A673 (cell line): ENCODE results near the gene NLK. TPM values are rescaled to one million over a fixed set of nuclear protein-coding genes. Genes with fewer than 3 reads are reported as not detected.

ENCODE experiments used
- BruUV-seq: library from RNA; stranded (reverse); fragments of 400-500 nt; replicated peaks from 2 replicates; lab custom pipeline; 2021; lab: Mats Ljungman, UMichigan
- CTCF ChIA-PET: fragments of 300-600 bp; sonication (Branson Sonifier 250); formaldehyde crosslinking; loops from one replicate; lab custom pipeline; 2022; ENCODE audit warnings: antibody characterized with exemption; lab: Charles Lee
- POLR2A ChIA-PET: fragments of 300-600 bp; sonication (Branson Sonifier 250); formaldehyde crosslinking; loops from one replicate; lab custom pipeline; 2022; ENCODE audit warnings: antibody characterized with exemption; ENCODE audit not compliant: low non-redundant PET; lab: Charles Lee
- DNase-seq: peaks from one replicate; pipeline ENCODE4 v3.0.0-alpha.2; 2015; ENCODE audit warnings: low spot score
- H3K27ac ChIP-seq: fragments of 200-600 bp; sonication (generic); 2 replicates; pipeline ENCODE4 v1.5.1; 2016; ENCODE audit warnings: mixed run types, low read depth, mild to moderate bottlenecking, mixed read lengths, antibody characterized with exemption, low read length; ENCODE audit not compliant: poor library complexity, severe bottlenecking
- H3K27me3 ChIP-seq: fragments of 200-600 bp; sonication (generic); replicated peaks from 2 replicates; pipeline ENCODE4 v1.6.1; 2017; ENCODE audit warnings: mixed run types, low read depth, mild to moderate bottlenecking, mixed read lengths, antibody characterized with exemption, low read length; ENCODE audit not compliant: insufficient read depth, poor library complexity
- H3K36me3 ChIP-seq: fragments of 200-600 bp; sonication (generic); 2 replicates; pipeline ENCODE4 v1.6.1; 2016; ENCODE audit warnings: mixed run types, mild to moderate bottlenecking, mixed read lengths, antibody characterized with exemption, low read length; ENCODE audit not compliant: insufficient read depth, poor library complexity, severe bottlenecking
- H3K4me1 ChIP-seq: fragments of 200-600 bp; sonication (generic); 2 replicates; pipeline ENCODE4 v1.6.1; 2017; ENCODE audit warnings: mixed run types, mild to moderate bottlenecking, mixed read lengths, antibody characterized with exemption, low read length; ENCODE audit not compliant: insufficient read depth, poor library complexity, severe bottlenecking
- H3K4me3 ChIP-seq: fragments of 200-600 bp; sonication (generic); 2 replicates; pipeline ENCODE4 v1.5.1; 2016; ENCODE audit warnings: low read depth, mixed run types, mild to moderate bottlenecking, mixed read lengths, low read length; ENCODE audit not compliant: poor library complexity, severe bottlenecking
- H3K9me3 ChIP-seq: fragments of 200-600 bp; sonication (generic); 2 replicates; pipeline ENCODE4 v1.6.1; 2016; ENCODE audit warnings: mixed run types, low read depth, mild to moderate bottlenecking, mixed read lengths, antibody characterized with exemption, low read length; ENCODE audit not compliant: poor library complexity, severe bottlenecking
- CTCF ChIP-seq: fragments of 300-800, 200-600 bp; sonication (generic); conservative IDR thresholded peaks from 2 replicates; pipeline ENCODE4 v1.5.1; 2017; ENCODE audit warnings: low read depth, mild to moderate bottlenecking, antibody characterized with exemption, low read length, moderate library complexity, mixed read lengths
- EZH2 ChIP-seq: fragments of 200-600 bp; sonication (generic); IDR thresholded peaks from 2 replicates; pipeline ENCODE4 v1.6.1; 2017; ENCODE audit warnings: borderline replicate concordance, low read depth, mild to moderate bottlenecking, mixed read lengths, antibody characterized with exemption, low read length; ENCODE audit not compliant: poor library complexity, severe bottlenecking
- intact Hi-C: fragments of 100-400 bp; cut with micrococcal nuclease; formaldehyde crosslinking; loops from one replicate; pipeline ENCODE4 v1.10.0; 2022; ENCODE audit not compliant: unreplicated experiment
- total RNA-seq: library from RNA; stranded (reverse); gene quantifications from 2 replicates; pipeline ENCODE4 v1.2.3, GENCODE V29; 2021

The NLK gene
- total RNA-seq, 1 experiment from 2014 or later, result 23.8 TPM

DNA sequence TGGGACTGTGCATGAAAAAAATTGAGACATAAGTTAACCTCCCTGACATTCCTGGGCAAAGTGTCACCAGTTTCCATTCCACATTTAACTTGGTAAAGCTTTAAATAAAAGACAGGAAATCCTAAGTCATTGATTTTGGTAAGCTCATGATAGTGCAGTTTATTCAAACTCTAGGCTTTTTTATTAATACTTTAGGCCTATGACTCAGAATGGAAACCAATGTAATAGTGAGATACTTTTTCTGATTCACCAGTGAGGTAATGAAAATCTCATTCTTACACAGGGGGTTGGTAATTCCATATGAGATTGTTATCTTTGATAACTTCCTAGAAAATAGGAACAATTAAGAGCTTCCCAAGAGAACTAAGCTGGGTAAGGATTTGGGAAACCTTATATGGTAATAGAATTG lies 91.1 kb downstream of the NLK start:
- TF ChIP-seq CTCF (no peak), EZH2 (no peak)
- H3K27ac ChIP-seq, result no peak overlapping the region
- H3K4me3 ChIP-seq, result no peak overlapping the region
- H3K27me3 ChIP-seq, result no peaks in the 10 kb centered on the region
- no TSS peak for BruUV-seq
- CTCF ChIA-PET, result interaction anchor here (0.6 kb wide), 1 partner anchor 369 kb away, joined by 3 read pairs; no protein-coding TSS in a partner anchor
- H3K9me3 ChIP-seq, result no peaks in the 10 kb centered on the region
- intact Hi-C loops, result loop anchor here (5.0 kb wide), 1 partner anchor 241 kb away; the partner anchor contains the start of gene LYRM9
- POLR2A ChIA-PET, result no interaction called here
- H3K4me1 ChIP-seq, result peaks cover 20% of the 10 kb centered on the region
- peaks cover 5% of the 10 kb centered on the region for H3K36me3 ChIP-seq
- peak; percentile 61 for DNase-seq

- Histone ChIP-seq H3K4me1 (no peaks in the 10 kb centered on the region), H3K4me3 (no peak overlapping the region), H3K9me3 (no peaks in the 10 kb centered on the region), H3K27ac (no peak overlapping the region), H3K27me3 (no peaks in the 10 kb centered on the region), H3K36me3 (peaks cover 5% of the 10 kb centered on the region)
- POLR2A ChIA-PET, result no interaction called here
- BruUV-seq, result no TSS peak
- intact Hi-C loops, result no loop called here
- CTCF ChIA-PET, result interaction anchor here (0.7 kb wide), 1 partner anchor 332 kb away, joined by 6 read pairs; no protein-coding TSS in a partner anchor
- TF ChIP-seq CTCF, result peak; percentile 44
- TF ChIP-seq EZH2, result no peak
- no peak for DNase-seq
Measured at GRCh38 chr17:28136923-28137322, 94.4 kb downstream of the NLK start.

DNA sequence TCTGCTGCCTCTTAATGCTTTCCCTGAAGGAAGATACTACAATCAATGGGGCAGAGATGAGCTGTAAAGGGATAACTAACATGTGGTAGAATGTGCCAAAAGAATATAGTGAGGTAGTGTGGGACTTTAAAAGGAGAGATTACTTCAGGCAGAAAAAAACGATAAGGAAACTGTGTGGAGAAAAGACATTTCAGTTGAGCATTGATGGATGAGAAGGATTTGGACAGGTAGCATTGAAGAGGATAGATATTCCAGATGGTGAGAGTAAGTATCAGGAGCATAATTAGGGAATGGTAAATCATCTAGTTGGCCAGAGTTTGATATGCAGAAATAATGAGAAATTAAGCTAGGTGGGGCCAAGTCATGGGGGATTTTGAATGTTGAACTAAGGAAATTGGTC lies 97.3 kb downstream of the NLK start:
- no peak for DNase-seq
- H3K4me3 ChIP-seq, result no peak overlapping the region
- no peaks in the 10 kb centered on the region for H3K9me3 ChIP-seq
- ChIA-PET CTCF (no interaction called here), POLR2A (no interaction called here)
- no peaks in the 10 kb centered on the region for H3K27me3 ChIP-seq
- no peak overlapping the region for H3K27ac ChIP-seq
- no peaks in the 10 kb centered on the region for H3K36me3 ChIP-seq
- H3K4me1 ChIP-seq, result no peaks in the 10 kb centered on the region
- intact Hi-C loops, result no loop called here
- BruUV-seq, result no TSS peak
- TF ChIP-seq EZH2 (no peak), CTCF (no peak)
